C1 segment of cervical spinal cord (tissue), 14 donors: ENCODE measurements around the gene SLC5A1.
"Not testable (repeated sequence)": the region's sequence is repeated elsewhere in the genome, so short reads cannot be mapped to it uniquely, and the experiment has no call there.

Experiments used
- DNase-seq, 14 donors: peaks; one replicate each; lab custom pipeline; 2025; lab: John Stamatoyannopoulos, UW

Gene SLC5A1

DNA sequence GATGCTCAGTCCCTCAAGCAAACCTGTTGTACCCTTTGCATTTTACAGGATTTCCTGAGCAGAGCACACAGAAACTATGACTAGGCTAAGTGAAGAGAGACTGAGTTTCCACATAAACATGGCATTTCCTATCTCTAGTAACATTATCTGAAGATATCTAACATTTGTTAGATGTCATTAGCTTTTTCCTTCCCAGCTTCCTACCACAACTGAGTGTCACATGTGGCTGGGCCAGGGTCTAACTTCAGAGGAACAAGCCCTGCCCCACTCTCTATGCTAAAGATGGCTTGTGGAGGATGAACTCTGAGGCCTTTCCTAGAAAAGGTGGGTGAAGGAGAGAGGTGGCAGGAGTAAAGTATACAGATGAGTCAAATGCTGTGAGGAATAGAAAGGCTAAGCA lies 99.5 kb downstream of the SLC5A1 start:
- DNase-seq, result no peak

DNA sequence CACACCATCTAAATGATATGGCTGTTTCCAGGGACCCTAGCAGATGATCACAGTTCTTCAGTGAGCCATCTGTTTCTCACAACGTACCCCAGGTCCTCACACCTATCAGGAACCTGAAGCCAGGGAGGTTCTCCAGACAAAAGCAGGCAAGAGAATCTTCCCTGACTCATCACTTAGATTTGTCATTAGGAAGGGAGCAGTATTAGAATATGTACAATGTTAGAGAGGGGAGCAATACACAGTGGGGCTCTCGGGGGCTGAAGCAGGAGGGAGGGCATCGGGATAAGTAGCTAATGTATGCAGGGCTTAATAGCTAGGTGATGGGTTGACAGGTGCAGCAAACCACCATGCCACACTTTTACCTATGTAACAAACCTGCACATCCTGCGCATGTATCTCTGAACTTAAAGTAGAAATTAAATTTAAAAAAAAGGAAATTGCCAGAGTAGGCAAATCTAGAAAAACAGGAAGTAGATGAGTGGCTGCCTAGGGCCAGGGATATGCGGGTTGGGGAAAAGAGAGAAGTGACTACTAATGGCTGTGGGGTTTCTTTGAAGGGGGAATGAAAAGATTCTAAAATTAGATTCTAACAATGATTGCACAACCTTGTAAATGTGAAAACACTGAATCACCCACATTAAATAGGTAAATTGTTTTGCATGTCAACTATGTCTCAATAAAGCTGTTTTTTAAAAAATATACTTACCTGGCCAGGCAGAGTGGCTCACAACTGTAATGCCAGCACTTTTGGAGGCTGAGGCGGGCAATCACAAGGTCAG lies 101.6 kb downstream of the SLC5A1 start:
- DNase-seq, result peak in 1 of 14 donors; percentile 2

DNA sequence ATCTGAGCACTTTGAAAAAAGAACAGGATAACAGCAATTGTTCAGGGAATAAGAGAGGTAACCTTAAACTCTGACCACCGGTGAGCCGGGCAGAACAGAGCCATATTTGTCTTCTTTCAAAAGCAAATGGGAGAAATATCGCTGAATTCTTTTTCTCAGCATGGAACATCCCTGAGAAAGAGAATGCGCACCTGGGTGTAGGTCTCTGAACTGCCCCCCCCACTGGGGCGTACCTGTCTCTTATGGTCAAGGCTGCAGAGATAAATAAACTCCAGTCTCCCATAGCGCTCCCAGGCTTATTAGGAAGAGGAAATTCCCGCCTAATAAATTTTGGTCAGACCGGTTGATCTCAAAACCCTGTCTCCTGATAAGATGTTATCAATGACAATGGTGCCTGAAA lies 104.1 kb downstream of the SLC5A1 start:
- DNase-seq, result not testable (repeated sequence)

DNA sequence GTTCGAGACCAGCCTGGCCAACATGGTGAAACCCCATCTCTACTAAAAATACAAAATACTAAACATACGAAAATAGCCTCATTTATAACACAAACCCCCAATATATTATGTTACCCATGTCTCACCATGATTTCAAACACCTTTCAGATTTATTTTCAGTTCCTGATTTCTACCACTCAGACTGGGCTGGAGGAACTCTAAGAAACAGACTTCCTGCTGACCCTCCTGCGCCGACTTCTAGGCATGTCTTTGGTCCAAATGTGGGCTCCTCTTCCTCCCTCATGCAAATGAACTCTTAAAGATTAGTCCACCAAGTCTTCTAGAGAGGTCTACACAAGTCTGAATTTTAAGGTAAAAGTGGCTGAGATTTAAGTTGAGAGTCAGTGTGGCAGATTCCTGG lies 105.3 kb downstream of the SLC5A1 start:
- not testable (repeated sequence) for DNase-seq

DNA sequence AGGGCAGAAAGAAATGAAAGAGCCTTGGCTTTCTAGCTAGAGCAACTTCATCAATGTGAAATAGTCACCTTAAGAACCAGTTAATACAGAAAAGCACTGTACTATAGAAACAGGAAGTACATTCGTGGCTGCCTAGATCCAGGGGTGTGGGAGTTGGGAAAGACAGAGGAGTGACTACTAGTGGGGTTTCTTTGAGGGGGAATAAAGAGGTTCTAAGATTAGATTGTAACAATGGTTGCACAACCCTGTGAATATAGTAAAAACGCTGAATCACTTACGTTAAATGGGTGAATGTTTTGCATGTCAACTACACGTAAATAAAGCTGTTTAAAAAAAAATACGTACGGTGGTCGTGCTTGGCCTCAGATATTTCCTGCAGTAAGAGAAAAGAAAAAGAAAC lies 107.6 kb downstream of the SLC5A1 start:
- not testable (repeated sequence) for DNase-seq

DNA sequence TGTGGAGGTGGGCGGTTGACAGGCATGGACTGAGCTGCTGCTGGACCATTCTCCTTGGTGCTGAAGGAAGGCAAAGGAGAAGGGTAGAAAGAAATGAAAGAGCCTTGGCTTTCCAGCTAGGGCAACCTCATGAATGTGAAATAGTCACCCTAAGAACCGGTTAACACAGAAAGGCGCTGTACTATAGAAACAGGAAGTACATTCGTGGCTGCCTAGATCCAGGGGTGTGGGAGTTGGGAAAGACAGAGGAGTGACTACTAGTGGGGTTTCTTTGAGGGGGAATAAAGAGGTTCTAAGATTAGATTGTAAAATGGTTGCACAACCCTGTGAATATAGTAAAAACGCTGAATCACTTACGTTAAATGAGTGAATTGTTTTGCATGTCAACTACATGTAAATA lies 108.6 kb downstream of the SLC5A1 start:
- not testable (repeated sequence) for DNase-seq

DNA sequence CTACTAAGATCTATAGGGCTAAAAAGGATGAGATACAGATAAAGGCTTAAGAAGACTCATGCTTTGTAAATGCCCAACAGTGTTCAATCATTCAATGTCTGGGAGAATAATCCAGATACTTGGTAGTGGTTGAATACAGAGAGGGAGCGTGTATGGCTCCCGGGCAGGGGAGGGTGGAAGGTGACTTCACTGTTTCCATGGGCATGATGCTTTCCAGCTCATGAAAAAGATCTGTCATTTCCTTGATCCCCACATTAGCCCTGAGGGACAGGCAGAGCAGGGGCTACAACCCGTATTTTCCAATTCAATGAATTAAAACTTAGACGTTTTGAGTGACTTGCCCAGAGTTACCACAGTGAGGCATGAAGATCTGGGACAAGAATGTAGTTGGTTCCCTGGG lies 111.7 kb downstream of the SLC5A1 start:
- DNase-seq, result not testable (repeated sequence)

DNA sequence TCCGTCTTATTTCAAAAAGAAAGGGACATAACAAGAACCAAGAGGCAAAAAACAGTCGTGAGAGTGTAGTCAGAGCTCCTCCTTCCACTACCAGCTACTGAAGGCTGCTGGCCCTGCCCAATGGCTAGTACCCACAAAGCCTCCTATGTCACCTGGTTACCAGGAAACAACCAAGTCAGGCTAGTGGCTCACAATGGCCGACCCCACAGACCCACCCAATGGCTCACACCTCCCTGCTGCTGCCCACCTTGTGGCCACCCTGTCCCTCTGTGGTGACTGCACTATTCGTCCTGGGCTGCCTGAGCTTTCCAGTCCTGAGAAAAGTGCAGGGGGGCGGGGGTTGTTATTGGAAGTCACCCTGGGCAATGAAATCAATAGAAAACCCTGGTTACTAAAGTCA lies 114.6 kb downstream of the SLC5A1 start:
- not testable (repeated sequence) for DNase-seq

DNA sequence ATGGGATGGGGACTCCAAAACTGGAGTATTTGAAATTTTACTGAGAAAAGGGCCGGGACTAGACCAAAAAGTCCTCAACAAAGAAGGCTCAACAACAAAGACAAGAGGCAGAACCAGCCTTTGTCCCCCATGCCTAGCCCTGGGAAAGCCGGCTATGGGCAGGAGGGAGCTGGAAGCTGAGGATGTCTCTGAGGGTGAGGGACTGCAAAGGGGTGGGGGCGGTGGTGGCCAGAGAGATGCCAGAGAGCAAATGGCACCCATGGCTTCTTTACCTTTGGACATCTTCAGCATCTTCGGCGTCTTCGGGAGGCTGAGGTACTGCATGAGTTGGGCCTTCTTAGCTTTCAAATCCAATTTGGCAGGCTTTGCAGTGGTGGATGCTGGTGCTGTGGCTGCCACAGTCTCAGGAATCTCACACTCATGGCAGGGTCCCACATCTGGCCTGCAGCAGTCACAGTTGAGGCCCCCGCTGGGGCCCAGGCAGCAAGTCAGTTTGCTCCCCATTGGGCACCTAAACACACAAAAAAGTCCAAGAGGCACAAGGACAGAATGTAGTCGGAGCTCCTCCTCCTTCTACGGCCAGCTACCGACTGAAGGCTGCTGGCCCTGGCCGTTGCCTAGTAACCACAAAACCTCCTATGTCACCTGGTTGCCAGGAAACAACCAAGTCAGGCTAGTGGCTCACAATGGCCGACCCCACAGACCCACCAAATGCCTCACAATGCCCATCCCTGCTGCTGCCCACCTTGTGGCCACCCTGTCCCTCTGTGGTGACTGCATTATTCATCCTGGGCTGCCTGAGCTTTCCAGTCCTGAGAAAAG lies 115.9 kb downstream of the SLC5A1 start, which contains the start of gene C22orf42:
TSS of gene C22orf42 (minus strand) at position 592 of the 822 bp plus-strand sequence. CDS start at position 504, 88 bp downstream.
- DNase-seq, result no peak

DNA sequence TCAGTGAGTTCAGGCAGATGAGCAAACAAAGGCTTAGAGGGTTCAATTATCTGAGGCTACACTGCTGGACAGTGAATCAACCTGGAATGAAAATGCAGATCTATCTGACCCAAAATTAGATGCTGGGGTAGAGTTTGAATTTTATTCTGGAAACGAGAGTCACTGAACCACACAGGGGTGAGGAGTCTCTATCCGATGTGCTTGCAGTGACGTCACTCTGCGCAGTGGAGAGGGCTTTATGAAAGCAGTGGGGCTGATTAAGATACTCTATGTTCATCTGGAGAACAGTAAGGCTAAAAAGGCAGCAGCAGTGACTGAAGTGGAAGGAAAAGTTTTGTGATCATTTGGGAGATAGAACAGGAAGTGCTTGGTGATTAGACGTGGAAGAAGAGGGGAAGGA lies 117.3 kb downstream of the SLC5A1 start:
- not testable (repeated sequence) for DNase-seq
